Skin of body (tissue), 2 donors: Measurements from ENCODE around the gene PRR22. TPM values are rescaled to one million over a fixed set of nuclear protein-coding genes. Genes with fewer than 3 reads are reported as not detected.

Experiments used
- DNase-seq: peaks from one replicate; lab custom pipeline; 2025; lab: John Stamatoyannopoulos, UW
- total RNA-seq: library from RNA; depleted of rRNA; stranded (reverse); fragments of >200 nt; gene quantifications from one replicate; pipeline ENCODE4 v1.2.3, GENCODE V29; 2014

Gene PRR22
- total RNA-seq, 1 donor from 2014 or later = 0.30 TPM

DNA sequence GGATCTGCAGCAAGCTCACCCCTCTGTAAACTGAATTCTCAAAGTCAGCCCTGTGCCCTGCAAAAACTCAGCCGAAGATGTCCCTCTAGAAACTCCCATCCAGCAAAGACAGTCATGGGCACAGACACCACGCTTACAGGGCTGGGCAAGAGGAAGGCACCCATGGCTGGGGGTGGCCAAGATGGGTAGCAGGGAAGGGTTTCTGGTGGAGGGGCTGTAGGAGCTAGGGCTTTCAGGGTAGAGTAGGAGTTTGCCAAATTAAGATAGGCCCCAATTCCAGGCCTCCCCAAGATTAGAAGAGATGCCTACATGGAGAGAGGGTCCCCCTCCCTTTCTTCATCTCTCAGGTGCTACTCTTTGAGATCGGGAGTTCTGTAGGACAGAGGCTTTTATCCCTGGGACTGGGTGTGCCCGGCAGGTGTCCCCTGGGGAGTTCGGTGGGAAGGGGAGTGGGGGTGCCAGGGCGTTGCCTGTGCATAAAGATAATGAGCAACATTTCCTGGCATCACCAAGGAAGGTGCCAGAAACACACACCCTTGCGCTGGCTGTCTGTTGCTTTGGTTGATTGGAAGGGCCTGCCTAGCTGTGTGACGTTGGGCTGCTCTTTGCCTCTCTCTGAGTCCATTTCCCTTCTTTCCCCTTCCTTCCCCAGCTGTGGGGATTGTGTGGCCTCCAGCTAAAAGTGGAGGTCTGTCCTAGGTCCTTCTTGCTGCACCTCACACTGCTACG lies 29.7 kb upstream of the PRR22 start:
- DNase-seq = no peak

DNA sequence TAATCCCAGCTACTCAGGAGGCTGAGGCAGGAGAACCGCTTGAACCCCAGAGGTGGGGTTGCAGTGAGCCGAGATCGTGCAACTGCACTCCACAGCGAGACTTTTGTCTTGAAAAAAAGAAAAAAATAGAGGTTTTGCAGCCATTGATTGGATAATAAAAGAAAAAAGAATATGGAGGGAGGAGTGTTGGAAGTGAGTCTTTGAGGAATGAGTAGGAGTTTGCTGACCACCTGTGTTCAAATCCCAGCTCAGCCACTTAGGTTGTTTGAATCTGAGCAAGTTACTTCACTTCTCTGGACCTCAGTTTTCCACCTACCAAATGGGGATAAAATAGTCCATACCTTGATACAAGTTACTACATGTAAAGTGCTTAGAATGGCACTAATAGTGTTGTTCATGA lies 26.6 kb upstream of the PRR22 start:
- DNase-seq = no peak

DNA sequence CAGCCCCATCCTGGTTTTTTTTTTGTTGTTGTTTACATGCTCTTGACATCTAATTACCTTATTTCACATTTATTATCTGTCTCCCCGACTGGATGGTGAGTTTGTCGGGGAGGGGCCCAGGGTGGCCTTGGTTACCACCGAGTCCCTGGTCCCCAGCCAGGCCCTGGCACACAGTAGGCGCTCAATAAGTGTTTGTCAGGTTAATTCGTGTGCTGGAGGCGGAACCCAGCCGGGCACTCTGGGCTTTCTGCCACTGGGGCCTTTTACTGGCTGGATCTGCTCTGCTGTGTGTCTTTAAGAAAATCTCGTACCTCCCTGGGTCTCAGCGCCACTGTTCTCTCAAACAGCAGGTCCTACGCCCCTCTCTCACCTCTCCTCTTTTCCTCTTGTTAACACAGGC lies 24.9 kb upstream of the PRR22 start:
- no peak for DNase-seq

DNA sequence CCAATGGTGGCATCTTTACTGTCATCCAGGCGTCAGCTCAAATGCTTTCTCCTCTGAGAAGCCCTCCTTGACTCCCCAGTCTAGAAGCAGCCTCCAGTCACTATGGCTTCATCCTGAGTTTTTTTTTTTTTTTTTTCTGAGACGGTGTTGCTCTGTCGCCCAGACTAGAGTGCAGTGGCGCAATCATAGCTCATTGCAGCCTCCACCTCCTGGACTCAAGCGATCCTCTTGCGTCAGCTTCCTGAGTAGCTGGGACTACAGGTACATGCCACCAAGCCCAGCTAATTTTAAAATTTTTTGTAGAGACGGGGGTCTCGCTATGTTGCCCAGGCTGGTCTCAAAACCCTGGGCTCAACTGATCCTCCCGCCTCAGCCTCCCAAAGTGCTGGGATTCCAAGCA lies 24.5 kb upstream of the PRR22 start:
- DNase-seq = no peak

DNA sequence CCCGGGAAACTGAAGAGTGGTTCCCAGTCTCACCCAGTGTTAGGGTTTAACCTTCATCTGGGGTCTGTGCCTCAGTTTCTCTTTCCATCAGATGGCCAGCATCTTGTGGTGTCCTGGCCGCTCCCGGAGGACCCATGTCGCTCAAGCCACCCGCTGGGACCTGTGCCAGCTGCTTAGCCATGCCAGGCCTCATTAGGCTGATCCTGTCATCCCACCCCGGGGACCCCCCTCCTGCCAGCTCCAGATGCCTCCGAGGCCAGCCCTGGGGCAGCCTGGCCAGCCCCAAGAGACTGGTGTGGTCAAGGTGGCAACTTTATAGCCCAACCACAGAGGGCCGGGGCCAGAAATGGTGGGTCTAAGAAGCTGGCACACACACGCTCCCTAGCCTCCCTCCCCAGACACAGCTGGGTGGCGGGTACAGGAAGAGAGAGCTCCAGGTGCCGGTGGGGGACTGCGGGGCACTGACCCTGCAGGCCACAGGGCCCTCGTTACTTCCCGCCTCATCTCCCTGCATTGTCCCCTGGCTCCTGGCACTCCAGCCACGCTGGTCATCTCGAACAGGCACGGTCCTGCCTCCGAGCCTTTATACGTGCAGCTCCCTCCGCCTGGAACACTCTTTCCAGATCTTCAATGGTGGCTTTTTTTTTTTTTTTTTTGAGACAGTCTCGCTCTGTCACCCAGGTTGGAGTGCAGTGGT lies 23.7 kb upstream of the PRR22 start:
- DNase-seq = no peak

DNA sequence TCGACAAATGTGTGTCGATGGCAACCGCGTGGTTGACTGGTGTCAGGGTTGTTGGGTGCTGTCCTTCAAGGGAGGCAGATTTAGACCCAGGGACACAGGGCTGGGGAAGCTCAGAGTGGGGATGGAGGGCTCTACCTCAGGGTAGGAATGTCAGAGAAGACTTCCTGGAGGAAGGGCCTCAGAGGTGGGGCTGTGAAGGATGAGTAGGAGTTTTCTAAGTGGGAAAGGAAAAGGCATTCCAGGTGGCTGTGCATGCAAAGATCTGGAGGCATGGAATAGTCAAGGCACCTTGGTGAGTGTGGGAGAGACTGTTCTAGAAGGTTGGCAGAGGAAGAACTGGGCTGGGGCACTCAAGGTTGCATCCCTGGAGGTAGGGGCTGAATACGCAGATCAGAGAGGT lies 22.4 kb upstream of the PRR22 start:
- no peak for DNase-seq

DNA sequence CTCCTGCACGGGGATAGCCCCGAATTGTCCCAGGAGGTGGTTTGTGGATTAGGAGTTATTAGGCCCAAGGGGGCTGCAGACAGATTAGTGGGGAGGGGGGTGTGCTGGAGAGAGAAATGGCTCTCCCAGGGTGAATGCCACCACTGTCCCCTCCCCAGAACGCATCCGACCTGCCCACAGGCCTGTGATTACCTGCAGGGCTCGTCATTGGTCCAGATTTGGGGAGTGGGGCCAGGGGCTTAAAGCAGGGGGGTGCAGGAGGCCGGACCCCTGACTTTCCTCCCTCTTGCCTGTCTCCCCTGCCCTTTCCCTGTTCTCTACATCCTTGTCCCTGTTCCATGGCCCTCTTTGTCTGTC lies 21.6 kb upstream of the PRR22 start:
- no peak for DNase-seq

DNA sequence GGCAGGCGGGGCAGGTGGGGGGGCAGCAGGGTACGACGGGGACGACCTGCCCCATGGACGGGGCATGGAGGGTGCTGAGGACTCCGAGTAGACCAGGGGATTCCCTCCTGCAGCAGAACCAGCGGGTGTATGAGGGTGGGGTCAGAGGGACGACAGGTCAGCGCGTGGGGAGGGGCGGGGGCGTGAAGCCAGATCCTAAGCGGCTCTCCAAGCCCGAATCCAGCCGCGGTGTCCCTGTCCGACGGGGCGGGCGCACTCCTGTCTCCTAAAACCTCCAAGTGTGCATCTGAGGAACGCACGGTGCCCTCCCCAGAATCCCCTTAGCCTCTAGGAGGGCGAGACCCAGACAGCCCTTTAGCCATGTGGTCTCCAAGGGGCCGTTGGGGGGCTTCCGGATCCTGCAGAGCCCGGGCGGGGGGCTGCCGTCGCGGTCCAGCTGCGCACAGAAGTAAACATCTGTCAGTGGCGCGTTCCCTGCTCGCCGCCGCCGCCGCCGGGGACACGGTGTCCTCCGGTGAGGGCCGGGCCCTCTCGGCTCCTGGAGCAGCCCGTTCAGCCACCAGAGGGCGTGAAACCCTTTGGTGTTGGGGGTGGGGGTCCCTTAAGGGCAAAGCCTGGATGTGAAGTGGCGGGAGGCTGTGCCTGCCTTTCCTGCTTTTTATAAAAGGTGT lies 21.1 kb upstream of the PRR22 start:
- no peak for DNase-seq

DNA sequence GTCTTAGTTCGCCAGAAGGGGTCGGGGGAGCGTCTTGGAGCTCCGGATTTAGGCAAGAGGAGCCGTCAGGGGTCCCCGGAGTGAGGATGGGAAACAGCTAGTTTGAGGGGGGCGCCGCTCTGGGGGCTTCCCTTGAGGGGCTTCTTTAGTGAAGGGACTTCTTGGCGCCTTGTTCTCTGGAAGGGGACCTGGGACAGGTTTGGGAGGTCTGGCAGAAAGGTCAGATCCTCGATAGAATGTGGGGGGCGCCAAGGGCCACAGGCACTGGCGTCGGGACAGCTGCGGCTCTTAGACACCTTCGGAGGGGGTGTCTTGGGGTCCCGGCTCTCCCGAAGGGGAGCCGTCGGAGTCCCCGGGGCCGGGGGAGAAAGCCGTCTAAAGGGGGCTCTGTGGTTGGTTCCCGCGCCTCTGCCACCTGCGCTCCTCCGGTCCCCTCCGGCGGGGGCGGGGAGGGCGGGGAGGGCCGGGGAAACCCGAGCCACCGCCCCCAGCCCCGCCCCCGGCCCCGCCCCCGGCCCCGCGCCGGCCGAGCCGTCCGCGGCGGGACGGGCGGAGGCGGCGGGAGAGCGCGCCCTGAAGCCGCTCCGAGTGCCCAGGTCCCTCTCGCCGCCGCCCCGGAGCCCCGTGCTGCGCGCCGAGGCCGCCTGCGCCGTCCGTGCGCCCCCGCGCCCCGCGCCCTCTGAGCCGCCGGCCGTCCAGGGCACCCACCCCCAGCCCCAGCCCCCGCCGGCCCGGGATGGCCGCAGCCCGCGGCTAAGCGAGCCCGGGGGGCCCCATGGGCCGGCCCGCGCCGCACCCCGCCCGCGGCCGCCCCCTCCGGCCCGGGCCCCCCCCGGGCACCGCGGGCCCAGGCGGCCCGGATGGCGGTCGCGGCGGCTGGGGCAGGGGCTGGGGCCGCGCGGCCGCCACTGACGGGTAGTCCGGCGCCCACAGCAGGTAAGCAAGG lies 20.2 kb upstream of the PRR22 start, which contains the start of gene NRTN:
NRTN (plus strand) TSS at position 552 of the 946 bp plus-strand sequence. CDS start 19,099 bp downstream, outside the sequence.
- no peak for DNase-seq

DNA sequence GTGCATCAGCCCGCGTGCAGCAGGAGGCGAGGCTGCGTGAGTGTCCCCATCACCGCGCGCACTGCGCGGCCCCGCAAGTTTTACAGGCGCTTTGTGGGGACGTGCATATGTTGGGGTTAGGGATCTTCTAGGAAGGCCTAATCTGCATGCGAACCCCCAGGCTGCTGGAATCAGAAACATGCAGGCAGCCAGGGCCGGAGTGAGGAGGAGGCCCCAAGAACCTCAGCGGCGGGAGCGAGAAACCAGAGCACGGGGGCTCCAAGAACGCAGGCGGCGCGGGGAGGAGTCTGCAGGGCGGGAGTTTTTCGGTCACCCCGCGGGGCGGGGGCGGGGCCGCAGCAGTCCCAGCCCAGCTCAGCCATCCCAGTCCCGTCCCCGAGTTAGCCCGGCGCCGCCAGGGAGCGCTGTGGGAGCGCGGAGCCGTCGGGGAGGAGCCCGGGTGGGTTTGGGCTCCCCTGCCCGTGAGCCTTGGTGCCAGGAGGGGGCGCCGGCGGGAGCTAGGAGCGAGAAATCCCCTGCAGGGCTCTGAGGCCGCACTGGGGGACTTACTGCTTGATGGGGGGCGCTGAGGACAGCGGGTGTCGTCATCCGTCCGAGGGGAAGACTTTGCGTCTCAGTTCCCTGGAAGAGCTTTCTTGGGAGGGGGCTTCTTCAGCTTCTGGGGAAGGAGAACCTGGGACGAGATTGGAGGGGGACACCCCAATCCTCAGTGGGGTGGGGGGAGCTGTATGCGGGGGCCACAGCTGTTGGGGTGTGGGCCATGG lies 19.4 kb upstream of the PRR22 start:
- peak; percentile 92 for DNase-seq

DNA sequence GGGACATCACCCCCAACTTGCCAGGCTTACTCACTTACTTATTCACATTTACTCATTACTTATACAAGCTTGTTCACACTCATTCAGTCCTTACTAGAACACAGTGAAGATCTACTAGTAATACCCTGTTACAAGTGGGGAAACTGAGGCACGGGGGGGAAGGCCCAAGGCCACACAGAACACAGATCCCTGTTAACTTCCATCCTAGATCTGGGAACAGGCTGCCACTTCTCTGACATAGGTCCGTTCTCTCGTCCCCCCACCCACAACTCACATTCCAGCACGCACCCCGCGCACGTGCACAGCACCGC lies 18.9 kb upstream of the PRR22 start:
- DNase-seq = no peak

DNA sequence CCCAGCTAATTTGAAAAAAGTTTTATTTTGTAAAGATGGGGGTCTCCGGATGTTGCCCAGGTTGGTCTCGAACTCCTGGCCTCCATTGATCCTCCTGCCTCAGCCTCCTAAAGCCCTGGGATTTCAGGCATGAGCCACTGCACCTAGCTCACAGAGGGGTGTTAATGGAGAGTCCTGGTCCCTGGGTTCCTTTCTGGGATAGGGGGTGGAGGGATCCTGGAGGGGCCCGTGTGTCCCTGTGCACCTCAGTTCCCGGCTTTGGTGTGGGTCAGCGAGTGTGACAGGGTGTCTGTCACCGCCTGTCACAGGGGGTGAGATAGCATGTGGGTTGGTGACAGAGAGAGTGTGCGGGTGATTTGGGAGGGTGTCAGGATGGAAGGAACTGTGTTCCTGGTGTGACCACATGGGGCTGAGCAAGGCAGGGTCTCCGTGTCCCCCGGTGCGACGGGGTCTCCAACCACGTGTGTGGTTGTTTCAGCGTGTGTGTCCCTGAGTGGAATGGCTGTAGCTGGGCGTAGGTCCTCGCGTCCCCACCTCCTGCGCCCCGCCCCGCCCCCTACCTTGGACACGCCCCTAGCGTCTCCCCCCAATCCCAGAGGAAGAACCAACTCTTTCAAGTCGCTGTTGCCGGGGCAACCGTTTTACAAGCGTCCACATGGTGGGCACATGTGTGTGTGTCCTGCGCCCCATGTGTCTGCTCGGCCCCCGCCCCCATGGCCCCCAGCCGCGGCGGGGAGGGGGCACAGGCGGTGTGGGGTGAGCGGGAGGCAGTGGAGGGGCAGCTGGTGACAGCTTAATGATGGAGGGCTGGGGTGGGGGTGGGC lies 17.5 kb upstream of the PRR22 start:
- peak; percentile 84 for DNase-seq

DNA sequence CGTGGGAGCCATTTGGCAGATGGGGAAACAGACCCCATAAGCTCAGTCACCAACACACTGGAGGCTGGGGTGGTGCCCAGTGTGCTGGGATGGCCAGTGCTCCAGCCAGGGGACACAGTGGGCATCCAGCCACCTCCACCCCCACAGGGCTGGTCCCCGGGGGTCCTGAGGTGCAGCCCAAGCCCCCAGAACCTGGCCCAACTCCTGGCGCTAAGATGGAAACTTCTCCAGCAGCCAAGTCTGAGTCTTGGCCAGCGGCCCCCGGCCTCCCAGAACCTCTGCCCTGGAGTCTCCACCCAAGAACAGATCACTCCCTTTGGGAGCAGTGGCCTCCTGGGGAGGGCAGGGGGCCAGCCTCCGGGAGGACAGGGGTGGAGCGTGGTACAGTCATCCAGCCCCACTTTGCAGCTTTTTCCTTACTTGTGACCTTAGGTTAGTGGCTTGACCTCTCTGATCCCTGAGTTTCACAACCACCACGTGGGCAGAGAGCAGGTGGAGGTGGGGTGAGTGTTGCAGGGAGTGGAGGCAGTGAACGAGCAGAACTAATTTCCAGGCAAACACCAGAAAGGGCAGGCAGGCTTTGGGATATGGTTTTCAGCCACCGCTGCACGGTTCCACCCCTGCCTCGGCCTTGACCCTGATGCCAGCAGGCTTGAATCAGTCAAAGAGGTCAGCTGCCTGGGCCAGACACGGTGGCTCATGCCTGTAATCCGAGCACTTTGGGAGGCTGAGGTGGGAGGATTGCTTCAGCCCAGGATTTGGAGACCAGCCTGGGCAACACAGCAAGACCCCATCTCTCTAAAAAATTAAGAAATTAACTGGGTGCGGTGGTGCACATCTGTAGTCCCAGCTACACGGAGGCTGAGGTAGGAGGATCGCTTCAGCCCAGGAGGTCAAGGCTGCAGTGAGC lies 16.1 kb upstream of the PRR22 start:
- no peak for DNase-seq

DNA sequence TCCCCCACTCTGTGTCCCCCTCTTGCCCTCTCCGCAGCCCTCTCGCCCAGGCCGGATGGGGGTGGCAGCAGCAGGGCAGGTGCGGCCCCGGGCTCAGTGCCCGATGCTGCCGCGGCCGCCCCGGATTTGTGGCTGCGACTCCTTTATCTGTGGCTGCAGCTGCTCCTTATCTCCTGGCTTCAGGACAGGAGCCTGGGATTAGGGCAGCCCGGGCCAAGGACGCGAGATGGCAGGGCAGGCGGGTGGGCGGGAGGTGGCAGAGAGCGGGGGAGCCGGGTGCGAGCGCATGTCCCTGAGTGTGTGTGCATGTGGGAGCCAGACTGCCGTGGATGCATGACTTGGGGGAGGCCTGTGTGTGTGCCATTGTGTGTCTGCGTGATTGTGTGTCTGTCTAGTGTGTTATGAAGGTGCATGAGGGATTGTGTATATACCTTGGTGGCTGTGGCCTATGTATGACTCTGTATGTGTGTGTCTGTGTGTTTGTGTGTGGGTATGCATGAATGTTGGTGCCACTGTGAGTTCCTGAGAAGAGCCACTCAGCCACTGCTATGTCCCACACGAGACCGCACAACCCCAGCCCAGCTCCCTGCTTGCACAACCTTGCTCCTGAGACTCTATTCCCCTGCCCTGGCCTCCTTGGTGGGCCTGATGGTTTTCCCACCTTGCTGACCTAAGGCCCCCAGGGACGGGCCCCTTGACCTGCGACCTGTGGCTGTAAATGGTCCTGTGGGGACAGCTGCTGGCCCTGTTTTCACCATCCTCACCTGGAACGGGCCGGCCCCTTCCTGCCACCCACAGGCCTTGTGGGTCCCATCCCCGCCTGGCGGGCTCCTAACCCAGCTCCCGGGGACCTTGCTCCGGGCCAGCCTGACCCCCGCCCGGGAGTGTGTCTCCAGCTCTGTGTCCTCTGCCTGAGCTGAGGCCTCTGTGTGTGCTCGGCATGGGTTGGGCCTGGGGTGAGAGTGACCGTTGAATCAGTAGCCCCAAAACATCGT lies 15.0 kb upstream of the PRR22 start:
- no peak for DNase-seq

DNA sequence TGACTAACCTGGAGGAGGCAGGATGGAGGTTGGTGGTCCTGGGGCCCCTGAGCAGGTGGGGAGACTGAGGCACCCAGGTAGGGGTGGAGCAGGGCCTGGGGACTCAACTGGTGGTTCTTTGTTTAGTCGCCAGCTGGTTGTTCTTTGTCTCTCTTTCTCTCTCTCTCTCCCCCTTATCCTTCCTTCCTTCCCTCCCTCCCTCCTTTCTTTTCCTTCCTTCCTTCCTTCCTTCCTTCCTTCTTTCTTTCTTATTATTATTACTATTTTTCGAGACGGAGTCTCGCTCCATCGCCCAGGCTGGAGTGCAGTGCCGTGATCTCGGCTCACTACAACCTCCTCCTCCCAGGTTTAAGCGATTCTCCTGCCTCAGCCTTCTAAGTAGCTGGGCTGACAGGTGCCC lies 13.7 kb upstream of the PRR22 start:
- no peak for DNase-seq

DNA sequence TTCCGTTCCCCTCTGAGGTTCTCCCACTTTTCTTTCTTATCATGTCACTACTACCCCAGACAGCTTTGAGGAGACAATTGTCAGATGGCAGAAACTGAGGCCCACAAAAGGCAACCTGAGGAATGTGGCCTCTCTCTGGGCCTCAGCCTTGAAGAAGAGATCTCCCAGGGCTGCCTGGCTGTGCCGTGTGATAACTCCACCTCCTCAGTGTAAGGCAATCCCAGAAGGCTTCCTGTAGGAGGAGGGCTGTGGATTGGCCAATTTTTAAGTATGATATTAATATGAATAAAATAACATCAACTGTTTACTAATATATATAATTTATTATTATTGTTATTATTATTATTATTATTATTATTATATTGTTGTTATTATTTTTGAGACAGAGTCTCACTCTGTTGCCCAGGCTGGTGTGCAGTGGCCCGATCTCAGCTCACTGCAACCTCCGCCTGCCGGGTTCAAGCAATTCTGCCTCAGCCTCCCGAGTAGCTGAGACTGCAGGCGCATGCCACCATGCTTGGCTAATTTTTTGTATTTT lies 10.9 kb upstream of the PRR22 start:
- no peak for DNase-seq

DNA sequence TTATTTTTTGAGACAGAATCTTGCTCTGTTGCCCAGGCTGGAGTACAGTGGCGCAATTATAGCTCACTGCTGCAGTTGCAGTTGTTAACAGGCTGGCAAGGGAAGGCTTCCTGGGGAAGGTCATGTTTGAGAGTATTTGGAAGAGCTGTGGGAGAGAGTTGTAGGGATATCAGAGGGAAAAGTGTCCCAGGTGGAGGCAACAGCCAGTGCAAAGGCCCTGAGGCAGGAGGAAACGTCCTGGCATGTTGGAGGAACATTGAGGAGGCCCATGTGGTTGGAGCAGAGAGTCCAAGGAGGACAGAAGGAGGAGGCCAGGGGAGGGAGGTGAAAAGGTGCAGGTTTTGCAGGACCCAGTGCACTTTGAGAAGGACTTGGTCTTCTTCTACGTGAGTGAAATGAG lies 8.6 kb upstream of the PRR22 start:
- DNase-seq = no peak
